ENCODE measurements around the gene PPP2R5A. TPM values are rescaled to one million over a fixed set of nuclear protein-coding genes. Genes with fewer than 3 reads are reported as not detected.

PPP2R5A gene
- total RNA-seq, 1 donor from 2014 or later = 29.2 TPM

GRCh38 chr1:212261361-212261929 is 23.8 kb upstream of the PPP2R5A start:
- Histone ChIP-seq H3K4me1 (ENCODE audit: control insufficient read depth in 3 of 3, insufficient read depth in 3 of 3, low read length in 3 of 3) (no peaks in the 10 kb centered on the region), H3K27me3 (ENCODE audit: control insufficient read depth in 3 of 3, insufficient read depth in 3 of 3, low read length in 3 of 3) (no peaks in the 10 kb centered on the region), H3K36me3 (ENCODE audit: control insufficient read depth in 3 of 3, insufficient read depth in 3 of 3, low read length in 3 of 3) (no peaks in the 10 kb centered on the region), H3K27ac (ENCODE audit: low read depth, low read length) (no peak overlapping the region), H3K4me3 (ENCODE audit: low read length in 3 of 3) (no peak overlapping the region), H3K9ac (ENCODE audit: low read depth in 1 of 3, low read length in 3 of 3) (no peak overlapping the region), H3K9me3 (ENCODE audit: control insufficient read depth in 3 of 3, low read length in 3 of 3) (no peaks in the 10 kb centered on the region)

- Histone ChIP-seq H3K36me3 (ENCODE audit: control insufficient read depth in 3 of 3, insufficient read depth in 3 of 3, low read length in 3 of 3) (no peaks in the 10 kb centered on the region), H3K4me3 (ENCODE audit: low read length in 3 of 3) (no peak overlapping the region), H3K4me1 (ENCODE audit: control insufficient read depth in 3 of 3, insufficient read depth in 3 of 3, low read length in 3 of 3) (no peaks in the 10 kb centered on the region)
Observed at GRCh38 chr1:212267017-212267416, 18.2 kb upstream of the PPP2R5A start.

GRCh38 chr1:212267460-212267859 is 17.8 kb upstream of the PPP2R5A start:
- H3K9ac ChIP-seq (ENCODE audit: low read depth in 1 of 3, low read length in 3 of 3) = no peak overlapping the region
- H3K4me3 ChIP-seq (ENCODE audit: low read length in 3 of 3) = no peak overlapping the region
- no peaks in the 10 kb centered on the region for H3K36me3 ChIP-seq (ENCODE audit: control insufficient read depth in 3 of 3, insufficient read depth in 3 of 3, low read length in 3 of 3)
- H3K4me1 ChIP-seq (ENCODE audit: control insufficient read depth in 3 of 3, insufficient read depth in 3 of 3, low read length in 3 of 3) = no peaks in the 10 kb centered on the region
- H3K27ac ChIP-seq (ENCODE audit: low read depth, low read length) = no peak overlapping the region
- H3K27me3 ChIP-seq (ENCODE audit: control insufficient read depth in 3 of 3, insufficient read depth in 3 of 3, low read length in 3 of 3) = no peaks in the 10 kb centered on the region
- no peaks in the 10 kb centered on the region for H3K9me3 ChIP-seq (ENCODE audit: control insufficient read depth in 3 of 3, low read length in 3 of 3)

More at GRCh38 chr1:212267017-212267416, 18.2 kb upstream of the PPP2R5A start:
- no peak overlapping the region for H3K27ac ChIP-seq (ENCODE audit: low read depth, low read length)
- H3K9ac ChIP-seq (ENCODE audit: low read depth in 1 of 3, low read length in 3 of 3) = no peak overlapping the region
- no peaks in the 10 kb centered on the region for H3K9me3 ChIP-seq (ENCODE audit: control insufficient read depth in 3 of 3, low read length in 3 of 3)
- H3K27me3 ChIP-seq (ENCODE audit: control insufficient read depth in 3 of 3, insufficient read depth in 3 of 3, low read length in 3 of 3) = no peaks in the 10 kb centered on the region

GRCh38 chr1:212269306-212269705 is 15.9 kb upstream of the PPP2R5A start:
- H3K27ac ChIP-seq (ENCODE audit: low read depth, low read length) = no peak overlapping the region

GRCh38 chr1:212270564-212270963 is 14.6 kb upstream of the PPP2R5A start:
- Histone ChIP-seq H3K36me3 (ENCODE audit: control insufficient read depth in 3 of 3, insufficient read depth in 3 of 3, low read length in 3 of 3) (no peaks in the 10 kb centered on the region), H3K9ac (ENCODE audit: low read depth in 1 of 3, low read length in 3 of 3) (no peak overlapping the region), H3K9me3 (ENCODE audit: control insufficient read depth in 3 of 3, low read length in 3 of 3) (no peaks in the 10 kb centered on the region), H3K27me3 (ENCODE audit: control insufficient read depth in 3 of 3, insufficient read depth in 3 of 3, low read length in 3 of 3) (no peaks in the 10 kb centered on the region), H3K27ac (ENCODE audit: low read depth, low read length) (no peak overlapping the region), H3K4me1 (ENCODE audit: control insufficient read depth in 3 of 3, insufficient read depth in 3 of 3, low read length in 3 of 3) (no peaks in the 10 kb centered on the region), H3K4me3 (ENCODE audit: low read length in 3 of 3) (no peak overlapping the region)

More at GRCh38 chr1:212269306-212269705, 15.9 kb upstream of the PPP2R5A start:
- Histone ChIP-seq H3K36me3 (ENCODE audit: control insufficient read depth in 3 of 3, insufficient read depth in 3 of 3, low read length in 3 of 3) (no peaks in the 10 kb centered on the region), H3K4me1 (ENCODE audit: control insufficient read depth in 3 of 3, insufficient read depth in 3 of 3, low read length in 3 of 3) (no peaks in the 10 kb centered on the region), H3K4me3 (ENCODE audit: low read length in 3 of 3) (no peak overlapping the region), H3K27me3 (ENCODE audit: control insufficient read depth in 3 of 3, insufficient read depth in 3 of 3, low read length in 3 of 3) (no peaks in the 10 kb centered on the region), H3K9ac (ENCODE audit: low read depth in 1 of 3, low read length in 3 of 3) (no peak overlapping the region), H3K9me3 (ENCODE audit: control insufficient read depth in 3 of 3, low read length in 3 of 3) (no peaks in the 10 kb centered on the region)

- Histone ChIP-seq H3K9me3 (ENCODE audit: control insufficient read depth in 3 of 3, low read length in 3 of 3) (no peaks in the 10 kb centered on the region), H3K4me1 (ENCODE audit: control insufficient read depth in 3 of 3, insufficient read depth in 3 of 3, low read length in 3 of 3) (no peaks in the 10 kb centered on the region), H3K9ac (ENCODE audit: low read depth in 1 of 3, low read length in 3 of 3) (no peak overlapping the region), H3K4me3 (ENCODE audit: low read length in 3 of 3) (no peak overlapping the region), H3K27me3 (ENCODE audit: control insufficient read depth in 3 of 3, insufficient read depth in 3 of 3, low read length in 3 of 3) (no peaks in the 10 kb centered on the region), H3K36me3 (ENCODE audit: control insufficient read depth in 3 of 3, insufficient read depth in 3 of 3, low read length in 3 of 3) (no peaks in the 10 kb centered on the region), H3K27ac (ENCODE audit: low read depth, low read length) (no peak overlapping the region)
Observed at GRCh38 chr1:212271234-212271633, 14.0 kb upstream of the PPP2R5A start.

GRCh38 chr1:212271823-212272485 is 13.3 kb upstream of the PPP2R5A start:
- H3K27ac ChIP-seq (ENCODE audit: low read depth, low read length) = no peak overlapping the region
- H3K4me3 ChIP-seq (ENCODE audit: low read length in 3 of 3) = no peak overlapping the region
- no peaks in the 10 kb centered on the region for H3K27me3 ChIP-seq (ENCODE audit: control insufficient read depth in 3 of 3, insufficient read depth in 3 of 3, low read length in 3 of 3)
- H3K4me1 ChIP-seq (ENCODE audit: control insufficient read depth in 3 of 3, insufficient read depth in 3 of 3, low read length in 3 of 3) = no peaks in the 10 kb centered on the region
- H3K9ac ChIP-seq (ENCODE audit: low read depth in 1 of 3, low read length in 3 of 3) = no peak overlapping the region
- H3K9me3 ChIP-seq (ENCODE audit: control insufficient read depth in 3 of 3, low read length in 3 of 3) = no peaks in the 10 kb centered on the region
- H3K36me3 ChIP-seq (ENCODE audit: control insufficient read depth in 3 of 3, insufficient read depth in 3 of 3, low read length in 3 of 3) = no peaks in the 10 kb centered on the region

GRCh38 chr1:212281590-212281989 is 3.6 kb upstream of the PPP2R5A start:
- H3K4me3 ChIP-seq (ENCODE audit: low read length in 3 of 3) = no peak overlapping the region
- no peaks in the 10 kb centered on the region for H3K9me3 ChIP-seq (ENCODE audit: control insufficient read depth in 3 of 3, low read length in 3 of 3)
- no peak overlapping the region for H3K9ac ChIP-seq (ENCODE audit: low read depth in 1 of 3, low read length in 3 of 3)
- H3K4me1 ChIP-seq (ENCODE audit: control insufficient read depth in 3 of 3, insufficient read depth in 3 of 3, low read length in 3 of 3) = peaks cover 0 to 10% (median 6%) of the 10 kb centered on the region in 3 donors
- no peaks in the 10 kb centered on the region for H3K27me3 ChIP-seq (ENCODE audit: control insufficient read depth in 3 of 3, insufficient read depth in 3 of 3, low read length in 3 of 3)
- peaks cover 0 to 4% (median 0%) of the 10 kb centered on the region in 3 donors for H3K36me3 ChIP-seq (ENCODE audit: control insufficient read depth in 3 of 3, insufficient read depth in 3 of 3, low read length in 3 of 3)
- no peak overlapping the region for H3K27ac ChIP-seq (ENCODE audit: low read depth, low read length)

GRCh38 chr1:212283741-212284140 is 1.5 kb upstream of the PPP2R5A start:
- H3K27me3 ChIP-seq (ENCODE audit: control insufficient read depth in 3 of 3, insufficient read depth in 3 of 3, low read length in 3 of 3) = no peaks in the 10 kb centered on the region
- H3K36me3 ChIP-seq (ENCODE audit: control insufficient read depth in 3 of 3, insufficient read depth in 3 of 3, low read length in 3 of 3) = peaks cover 0 to 4% (median 0%) of the 10 kb centered on the region in 3 donors
- no peaks in the 10 kb centered on the region for H3K9me3 ChIP-seq (ENCODE audit: control insufficient read depth in 3 of 3, low read length in 3 of 3)
- H3K27ac ChIP-seq (ENCODE audit: low read depth, low read length) = peak overlapping the region; percentile 99
- H3K9ac ChIP-seq (ENCODE audit: low read depth in 1 of 3, low read length in 3 of 3) = peak overlapping the region in 1 of 3 donors; percentile 82
- H3K4me1 ChIP-seq (ENCODE audit: control insufficient read depth in 3 of 3, insufficient read depth in 3 of 3, low read length in 3 of 3) = peaks cover 8 to 17% (median 12%) of the 10 kb centered on the region in 3 donors
- peak overlapping the region in 2 of 3 donors; percentile 70 to 91 for H3K4me3 ChIP-seq (ENCODE audit: low read length in 3 of 3)

GRCh38 chr1:212284332-212284743 is 872 bp upstream of the PPP2R5A start:
- Histone ChIP-seq H3K27me3 (ENCODE audit: control insufficient read depth in 3 of 3, insufficient read depth in 3 of 3, low read length in 3 of 3) (no peaks in the 10 kb centered on the region), H3K9ac (ENCODE audit: low read depth in 1 of 3, low read length in 3 of 3) (peak overlapping the region; percentile 82 to 98 (median 92)), H3K9me3 (ENCODE audit: control insufficient read depth in 3 of 3, low read length in 3 of 3) (no peaks in the 10 kb centered on the region), H3K4me3 (ENCODE audit: low read length in 3 of 3) (peak overlapping the region; percentile 70 to 91 (median 91)), H3K36me3 (ENCODE audit: control insufficient read depth in 3 of 3, insufficient read depth in 3 of 3, low read length in 3 of 3) (peaks cover 0 to 4% (median 0%) of the 10 kb centered on the region in 3 donors), H3K27ac (ENCODE audit: low read depth, low read length) (peak overlapping the region; percentile 99), H3K4me1 (ENCODE audit: control insufficient read depth in 3 of 3, insufficient read depth in 3 of 3, low read length in 3 of 3) (peaks cover 12 to 20% (median 16%) of the 10 kb centered on the region in 3 donors)
